Measurements from ENCODE around the gene NKX2-4. TPM values are rescaled to one million over a fixed set of nuclear protein-coding genes. Genes with fewer than 3 reads are reported as not detected.

The NKX2-4 gene
- total RNA-seq, 1 donor: not detected

DNA sequence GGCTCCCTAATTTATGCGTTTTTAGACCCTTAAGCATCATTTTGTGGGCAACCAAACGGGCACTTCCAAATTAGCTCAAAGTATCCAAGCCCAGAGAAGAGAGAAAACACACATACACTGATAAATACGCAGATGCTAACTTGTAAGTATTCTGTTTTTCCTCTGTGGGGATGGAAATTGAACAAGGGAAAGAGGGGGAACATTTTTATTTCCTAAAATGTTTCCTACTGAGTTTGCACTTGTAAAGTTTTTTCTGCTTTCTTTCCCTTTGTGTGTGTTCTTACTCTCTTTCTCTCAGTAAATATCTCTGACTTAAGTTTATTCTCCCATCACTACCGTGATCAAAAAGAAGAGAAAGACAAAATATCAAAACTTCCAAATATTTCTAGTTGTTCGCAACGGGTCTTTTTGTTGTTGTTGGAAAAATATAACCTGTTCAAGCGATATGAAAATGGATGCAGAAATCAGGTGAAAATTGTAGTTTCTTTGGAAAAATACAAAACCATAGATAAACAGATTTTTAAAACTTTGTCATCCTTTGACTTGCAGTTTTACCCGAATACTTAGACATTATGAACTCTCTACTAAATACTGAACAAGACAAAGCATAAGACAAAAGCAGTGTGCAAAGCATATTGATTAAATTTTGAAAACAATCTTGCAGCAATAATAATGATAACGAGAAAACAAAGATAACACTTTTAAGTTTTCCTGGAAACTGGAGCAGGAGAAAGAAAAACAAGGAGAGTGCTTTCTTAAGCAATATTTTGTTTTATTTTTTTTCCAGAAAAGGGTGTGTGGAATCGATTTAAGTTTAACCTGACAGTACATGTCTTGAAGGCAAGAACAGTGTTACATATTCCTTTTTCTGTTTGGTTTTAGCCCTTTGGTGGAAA lies 1.0 kb upstream of the NKX2-4 start:
- Histone ChIP-seq H3K4me1 (ENCODE audit: insufficient read depth, low read length) (peaks cover 21% of the 10 kb centered on the region), H3K4me3 (ENCODE audit: low read length) (no peak overlapping the region), H3K27me3 (ENCODE audit: insufficient read depth, low read length) (peaks cover 86% of the 10 kb centered on the region), H3K9me3 (ENCODE audit: low read depth, low read length) (no peaks in the 10 kb centered on the region)

DNA sequence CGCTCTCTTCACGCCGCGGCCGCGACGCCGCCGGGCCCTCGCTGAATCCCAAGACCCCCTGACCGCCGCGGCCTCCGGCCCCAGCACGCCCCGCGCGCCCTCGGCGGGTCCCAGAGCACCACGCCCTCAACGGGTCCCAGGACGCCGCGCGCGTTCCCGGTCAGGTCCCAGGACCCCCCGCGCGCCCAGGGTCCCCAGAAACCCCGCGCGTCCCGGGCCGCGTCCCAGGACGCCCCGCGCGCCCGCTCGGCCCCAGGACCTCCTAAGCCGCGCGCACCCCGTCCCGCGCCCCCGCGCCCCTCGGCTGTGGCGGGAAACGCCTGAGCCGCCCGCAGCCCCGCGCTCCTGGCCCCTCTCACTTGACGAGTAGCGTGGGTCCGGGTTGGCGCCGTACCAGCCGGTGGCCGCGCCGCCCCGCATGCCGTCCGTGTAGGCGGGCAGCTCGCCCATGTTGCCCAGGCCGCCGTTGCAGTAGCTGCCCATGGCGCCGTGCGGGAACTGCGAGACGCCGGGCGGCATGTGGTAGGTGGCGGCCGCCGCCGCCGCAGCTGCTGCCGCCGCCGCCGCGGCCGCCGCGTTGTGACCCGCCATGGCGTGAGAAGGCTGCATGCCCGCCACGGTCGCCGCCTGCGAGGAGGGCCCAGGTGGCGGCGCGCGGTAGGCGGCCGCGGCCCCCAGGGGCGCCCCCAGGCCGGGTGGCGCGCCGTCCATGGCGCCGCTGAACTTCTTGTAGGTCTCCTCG lies 556 bp downstream of the NKX2-4 start:
- Histone ChIP-seq H3K4me1 (ENCODE audit: insufficient read depth, low read length) (peaks cover 24% of the 10 kb centered on the region), H3K9me3 (ENCODE audit: low read depth, low read length) (no peaks in the 10 kb centered on the region), H3K27me3 (ENCODE audit: insufficient read depth, low read length) (peaks cover 88% of the 10 kb centered on the region), H3K4me3 (ENCODE audit: low read length) (no peak overlapping the region)

- no peak overlapping the region for H3K4me3 ChIP-seq (ENCODE audit: low read length)
Measured at GRCh38 chr20:21395666-21396598, 1.4 kb downstream of the NKX2-4 start.

DNA sequence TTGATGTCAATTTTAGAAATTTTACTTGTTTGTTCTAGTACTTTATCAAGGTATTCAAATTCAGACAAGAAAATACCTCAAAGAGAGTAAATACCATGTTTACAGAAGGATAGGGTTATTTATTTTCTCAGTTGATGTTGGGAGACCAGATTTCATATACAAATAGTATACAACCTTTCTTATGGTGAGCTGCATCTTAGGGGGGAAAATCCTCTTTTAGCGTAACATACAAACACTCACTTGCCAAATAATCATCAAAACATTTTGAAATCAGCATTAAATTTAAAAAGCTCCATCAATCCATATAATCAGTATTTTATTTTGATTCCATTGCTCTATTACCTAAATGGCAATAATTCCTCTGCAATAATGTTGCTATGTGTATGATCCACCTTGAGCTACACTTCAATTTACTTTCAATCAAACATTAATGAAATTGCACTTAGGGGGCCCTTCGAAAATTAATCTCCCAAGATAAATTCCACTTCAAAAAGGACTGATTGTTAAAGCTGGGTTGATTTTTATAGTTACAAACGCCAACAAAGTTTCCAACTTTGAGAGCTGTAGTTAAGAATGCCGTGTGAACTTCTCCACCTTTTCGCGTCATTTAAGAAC lies 2.2 kb downstream of the NKX2-4 start:
- no peaks in the 10 kb centered on the region for H3K9me3 ChIP-seq (ENCODE audit: low read depth, low read length)
- H3K27me3 ChIP-seq (ENCODE audit: insufficient read depth, low read length): peaks cover 81% of the 10 kb centered on the region
- H3K4me3 ChIP-seq (ENCODE audit: low read length): no peak overlapping the region
- H3K4me1 ChIP-seq (ENCODE audit: insufficient read depth, low read length): peaks cover 28% of the 10 kb centered on the region

More at GRCh38 chr20:21395666-21396598, 1.4 kb downstream of the NKX2-4 start:
- peaks cover 87% of the 10 kb centered on the region for H3K27me3 ChIP-seq (ENCODE audit: insufficient read depth, low read length)
- H3K4me1 ChIP-seq (ENCODE audit: insufficient read depth, low read length): peaks cover 28% of the 10 kb centered on the region
- H3K9me3 ChIP-seq (ENCODE audit: low read depth, low read length): no peaks in the 10 kb centered on the region

GRCh38 chr20:21394551-21394950 lies 2.8 kb downstream of the NKX2-4 start:
- no peaks in the 10 kb centered on the region for H3K9me3 ChIP-seq (ENCODE audit: low read depth, low read length)
- H3K4me1 ChIP-seq (ENCODE audit: insufficient read depth, low read length): peaks cover 28% of the 10 kb centered on the region
- H3K4me3 ChIP-seq (ENCODE audit: low read length): no peak overlapping the region

DNA sequence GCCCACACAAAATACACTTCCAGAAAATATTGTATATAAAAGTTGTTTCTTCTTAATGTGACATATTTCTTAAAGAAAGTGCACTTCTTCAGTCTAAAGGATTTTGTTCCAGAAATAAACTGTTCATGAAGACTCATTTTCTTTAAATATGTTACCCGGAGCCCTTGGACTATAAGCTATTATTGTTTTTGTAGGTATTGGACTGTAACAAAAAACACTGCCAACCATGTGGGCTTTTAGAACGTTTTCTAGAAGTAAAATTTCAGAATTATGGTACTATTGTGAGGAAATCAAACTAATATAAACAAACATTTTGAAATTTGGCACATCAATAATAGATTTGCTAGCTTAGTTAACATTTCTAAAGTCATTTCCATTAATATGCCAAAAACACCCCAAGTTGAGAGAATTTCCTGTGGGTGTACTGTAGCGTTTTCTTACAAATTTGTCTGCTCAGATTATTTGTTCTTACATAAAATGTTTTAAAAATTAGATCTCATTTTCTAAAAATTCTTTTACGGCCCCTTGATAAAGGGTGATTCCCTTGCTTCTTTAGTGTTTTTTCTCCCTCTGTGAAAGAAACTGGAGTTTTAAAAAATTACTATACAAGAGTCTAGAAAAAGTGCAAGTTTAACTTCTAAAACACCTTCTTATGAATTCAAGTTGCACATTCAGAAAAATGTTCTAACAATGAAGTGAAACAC lies 3.4 kb downstream of the NKX2-4 start:
- H3K4me1 ChIP-seq (ENCODE audit: insufficient read depth, low read length): peaks cover 28% of the 10 kb centered on the region
- no peak overlapping the region for H3K4me3 ChIP-seq (ENCODE audit: low read length)
- H3K27me3 ChIP-seq (ENCODE audit: insufficient read depth, low read length): peaks cover 69% of the 10 kb centered on the region
- H3K9me3 ChIP-seq (ENCODE audit: low read depth, low read length): no peaks in the 10 kb centered on the region

More at GRCh38 chr20:21394551-21394950, 2.8 kb downstream of the NKX2-4 start:
- H3K27me3 ChIP-seq (ENCODE audit: insufficient read depth, low read length): peaks cover 75% of the 10 kb centered on the region

DNA sequence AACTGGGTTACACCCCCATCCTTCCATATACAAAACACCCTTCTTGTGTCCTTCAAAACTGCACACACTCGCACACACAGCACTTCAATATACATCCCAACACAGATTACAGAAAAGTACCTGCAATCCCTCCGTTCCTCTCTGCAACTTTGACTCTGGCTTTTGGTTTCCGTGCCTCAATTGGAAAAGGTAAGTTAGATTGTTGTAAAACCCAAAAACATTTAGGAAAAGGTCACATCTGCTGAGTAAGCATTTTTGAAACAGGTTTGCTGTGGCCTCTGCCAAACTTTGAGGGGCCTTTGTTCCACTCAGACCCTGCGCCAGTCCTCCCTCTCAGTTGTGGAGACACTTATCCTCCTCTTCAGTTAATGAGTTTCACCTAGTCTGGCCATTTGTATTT lies 4.2 kb downstream of the NKX2-4 start:
- Histone ChIP-seq H3K4me1 (ENCODE audit: insufficient read depth, low read length) (peaks cover 28% of the 10 kb centered on the region), H3K27me3 (ENCODE audit: insufficient read depth, low read length) (peaks cover 61% of the 10 kb centered on the region), H3K4me3 (ENCODE audit: low read length) (no peak overlapping the region), H3K9me3 (ENCODE audit: low read depth, low read length) (no peaks in the 10 kb centered on the region)

- Histone ChIP-seq H3K27me3 (ENCODE audit: insufficient read depth, low read length) (peaks cover 53% of the 10 kb centered on the region), H3K4me1 (ENCODE audit: insufficient read depth, low read length) (peaks cover 22% of the 10 kb centered on the region), H3K4me3 (ENCODE audit: low read length) (no peak overlapping the region), H3K9me3 (ENCODE audit: low read depth, low read length) (no peaks in the 10 kb centered on the region)
Measured at GRCh38 chr20:21391972-21392352, 5.4 kb downstream of the NKX2-4 start.

DNA sequence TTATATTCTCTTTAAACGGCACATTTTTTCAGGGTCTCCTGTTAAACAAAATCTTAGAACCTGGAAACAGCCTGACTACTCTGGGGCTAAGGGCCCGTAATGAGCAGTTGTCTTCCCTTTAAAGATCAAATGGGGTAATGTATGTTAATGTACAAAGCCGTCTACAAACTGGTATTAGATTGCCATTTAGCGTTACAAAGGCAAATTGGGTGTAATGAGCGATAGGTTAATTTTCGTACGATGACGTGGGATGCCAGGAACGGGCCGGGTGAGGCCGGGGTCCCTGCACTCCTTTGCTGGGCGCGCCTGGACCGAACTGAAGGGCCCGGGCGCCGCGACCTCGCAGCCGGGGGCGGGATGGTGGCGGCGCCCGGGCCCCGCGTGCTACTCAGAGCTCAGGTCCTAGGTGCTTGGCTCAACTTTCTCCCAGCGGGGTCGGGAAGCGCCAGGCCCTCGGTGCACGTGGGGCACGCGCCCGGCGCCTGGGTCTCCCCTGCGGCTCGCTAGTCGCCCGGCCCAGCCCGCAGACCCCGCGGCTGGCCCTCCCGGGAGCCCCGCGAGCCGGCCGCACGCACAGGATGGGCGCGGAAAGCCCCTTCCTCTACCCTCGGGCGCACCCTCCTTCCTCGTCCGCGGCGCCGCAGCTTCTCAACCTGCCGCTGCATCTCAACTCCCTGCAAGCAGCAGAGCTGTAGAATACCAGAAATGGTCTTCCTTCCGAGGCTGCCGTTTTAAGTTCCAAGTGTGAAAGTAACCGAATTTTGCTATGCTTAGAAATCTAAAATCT lies 5.9 kb downstream of the NKX2-4 start:
- Histone ChIP-seq H3K4me1 (ENCODE audit: insufficient read depth, low read length) (peaks cover 17% of the 10 kb centered on the region), H3K27me3 (ENCODE audit: insufficient read depth, low read length) (peaks cover 52% of the 10 kb centered on the region), H3K9me3 (ENCODE audit: low read depth, low read length) (no peaks in the 10 kb centered on the region), H3K4me3 (ENCODE audit: low read length) (no peak overlapping the region)

DNA sequence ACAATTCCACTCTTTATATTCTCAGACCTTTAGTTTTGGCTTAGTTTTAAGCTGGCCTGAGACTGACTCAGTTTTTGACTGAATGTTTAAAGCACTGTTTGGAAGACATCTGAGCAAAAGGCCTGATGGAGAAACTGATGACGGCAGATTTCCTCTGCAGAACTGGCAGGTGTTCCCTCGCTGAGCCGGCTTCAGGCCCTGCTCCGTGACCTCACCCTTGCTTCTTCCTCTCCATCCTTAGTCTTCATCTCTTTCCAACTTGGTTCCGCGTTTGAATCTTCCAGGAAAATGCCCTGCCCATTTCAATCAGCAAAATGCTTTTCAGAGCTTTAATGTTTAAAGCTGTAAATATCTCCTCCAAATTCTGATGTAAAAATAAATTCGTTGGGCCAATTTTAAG lies 6.6 kb downstream of the NKX2-4 start:
- H3K4me1 ChIP-seq (ENCODE audit: insufficient read depth, low read length): peaks cover 11% of the 10 kb centered on the region
- no peaks in the 10 kb centered on the region for H3K9me3 ChIP-seq (ENCODE audit: low read depth, low read length)
- H3K4me3 ChIP-seq (ENCODE audit: low read length): no peak overlapping the region
- H3K27me3 ChIP-seq (ENCODE audit: insufficient read depth, low read length): peaks cover 49% of the 10 kb centered on the region

DNA sequence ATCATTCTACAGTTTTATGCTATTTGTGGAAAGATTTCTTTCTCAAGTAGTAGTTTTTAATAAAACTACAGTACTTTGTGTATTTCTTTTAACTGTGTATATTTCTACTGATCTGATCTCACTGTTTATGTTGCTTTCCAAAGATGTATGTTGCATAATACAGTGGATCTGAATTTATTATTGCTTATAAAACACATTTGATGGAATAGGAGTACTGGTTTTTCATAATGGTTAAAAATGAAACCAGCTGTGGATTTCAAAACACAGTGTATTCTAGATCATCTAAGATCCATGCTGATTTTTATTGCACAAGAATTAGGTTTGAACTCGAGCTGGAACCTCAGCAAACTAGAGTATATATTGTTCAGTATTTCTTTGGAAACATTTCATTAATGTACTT lies 8.0 kb downstream of the NKX2-4 start:
- peaks cover 35% of the 10 kb centered on the region for H3K27me3 ChIP-seq (ENCODE audit: insufficient read depth, low read length)
- H3K4me1 ChIP-seq (ENCODE audit: insufficient read depth, low read length): peaks cover 7% of the 10 kb centered on the region
- H3K4me3 ChIP-seq (ENCODE audit: low read length): no peak overlapping the region
- H3K9me3 ChIP-seq (ENCODE audit: low read depth, low read length): no peaks in the 10 kb centered on the region

GRCh38 chr20:21388566-21388965 lies 8.8 kb downstream of the NKX2-4 start:
- H3K4me1 ChIP-seq (ENCODE audit: insufficient read depth, low read length): peaks cover 7% of the 10 kb centered on the region
- H3K27me3 ChIP-seq (ENCODE audit: insufficient read depth, low read length): peaks cover 27% of the 10 kb centered on the region
- H3K9me3 ChIP-seq (ENCODE audit: low read depth, low read length): no peaks in the 10 kb centered on the region
- no peak overlapping the region for H3K4me3 ChIP-seq (ENCODE audit: low read length)

DNA sequence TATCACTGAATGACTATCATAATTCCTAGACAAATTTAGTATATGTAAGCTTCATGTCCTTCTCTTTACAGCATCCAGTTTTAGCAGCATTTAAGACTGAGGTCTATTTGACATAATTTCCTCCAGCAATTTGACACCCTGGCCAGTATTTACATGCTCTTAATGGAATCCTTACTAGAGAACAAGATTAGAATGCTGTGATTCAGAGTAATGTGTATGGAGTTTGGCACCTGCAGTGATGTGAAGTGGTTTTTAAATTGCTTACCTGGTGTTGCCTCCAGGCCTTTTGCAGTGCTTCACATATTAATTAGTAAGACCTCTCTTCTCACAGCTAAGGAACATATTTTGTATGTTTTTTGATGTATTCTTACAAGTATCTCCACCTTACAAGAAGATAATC lies 9.8 kb downstream of the NKX2-4 start:
- Histone ChIP-seq H3K27me3 (ENCODE audit: insufficient read depth, low read length) (peaks cover 16% of the 10 kb centered on the region), H3K9me3 (ENCODE audit: low read depth, low read length) (no peaks in the 10 kb centered on the region), H3K4me1 (ENCODE audit: insufficient read depth, low read length) (peaks cover 7% of the 10 kb centered on the region), H3K4me3 (ENCODE audit: low read length) (no peak overlapping the region)
